Stimulated activated CD8-positive, alpha-beta memory T cell treated with anti-CD3 and anti-CD28 coated beads, Interleukin-4, amount 100 ng/mL, for 24 hours (primary cell): ENCODE results near the gene PRPH2.
A peak's percentile ranks its signal among the peaks of the same experiment; 100 is the strongest.

Source experiments
- DNase-seq: peaks from one replicate; pipeline ENCODE4 v3.0.0-alpha.2; 2020; ENCODE audit warnings: low read depth

PRPH2 gene

GRCh38 chr6:42722497-42722896 is at the start of gene PRPH2:
TSS of gene PRPH2 (minus strand) at chr6:42722597. CDS start at chr6:42722334, 263 bp downstream.
- DNase-seq: no peak

DNA sequence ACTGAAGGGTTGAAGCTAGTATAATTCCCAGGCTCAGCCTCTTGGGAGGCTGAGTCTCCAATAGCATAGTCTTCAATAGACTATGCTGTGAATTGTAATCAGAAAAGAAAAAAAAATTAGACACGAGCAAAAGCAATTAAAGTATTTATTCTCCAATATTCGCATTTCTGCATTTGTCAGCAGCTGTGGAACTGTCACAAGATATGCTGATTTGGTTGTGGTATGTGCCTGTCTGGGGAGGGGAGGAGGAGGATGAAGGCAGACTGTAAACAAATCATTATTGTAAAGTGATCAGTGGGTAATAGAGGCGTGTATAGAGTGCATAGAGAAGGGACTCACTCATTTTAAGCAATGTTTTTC is 49.3 kb upstream of the PRPH2 start:
- DNase-seq: no peak

- no peak for DNase-seq
Observed at GRCh38 chr6:42769836-42770235, 47.4 kb upstream of the PRPH2 start.

DNA sequence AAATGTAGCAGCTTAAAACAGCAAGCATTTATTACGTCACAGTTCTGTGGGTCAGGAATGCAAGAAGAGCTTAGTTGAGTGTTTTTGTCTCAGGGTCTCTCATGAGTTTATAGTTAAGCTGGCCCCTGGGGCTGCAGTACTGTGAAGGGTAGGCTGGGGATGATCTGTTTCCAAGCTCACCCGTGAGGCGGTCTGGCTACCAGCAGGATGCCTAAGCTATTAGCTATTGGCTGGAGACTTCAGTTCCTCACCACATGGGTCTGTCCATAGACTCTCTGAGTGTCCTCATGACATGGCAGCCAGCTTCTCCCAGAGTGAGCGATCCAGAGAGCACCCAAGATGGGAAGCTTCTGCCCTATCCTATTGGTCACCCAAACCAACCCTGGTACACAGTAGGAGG is 46.7 kb upstream of the PRPH2 start:
- no peak for DNase-seq

DNA sequence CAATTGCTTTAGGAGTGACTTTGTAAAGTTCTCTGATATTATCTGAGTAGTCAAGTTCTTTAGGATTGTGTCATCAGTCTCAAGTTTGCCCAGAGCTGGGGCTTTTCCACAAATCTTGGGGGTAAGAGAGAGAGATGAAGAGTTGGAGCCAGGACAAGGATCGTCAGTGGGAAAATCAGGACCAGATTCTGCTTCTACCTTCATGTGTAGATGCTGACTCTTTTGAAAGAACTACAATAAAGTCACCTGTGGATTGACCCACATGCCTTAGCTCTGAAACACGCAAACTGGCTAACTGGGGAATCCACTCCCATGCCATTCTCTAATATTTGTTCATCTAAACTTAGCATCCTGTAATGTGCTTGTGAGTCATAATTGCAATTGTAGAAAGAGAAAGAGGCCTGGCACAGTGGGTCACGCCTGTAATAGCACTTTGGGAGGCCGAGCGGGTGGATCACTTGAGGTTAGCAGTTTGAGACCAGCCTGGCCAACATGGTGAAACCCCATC is 43.8 kb upstream of the PRPH2 start:
- no peak for DNase-seq

- DNase-seq: no peak
Observed at GRCh38 chr6:42764911-42765648, 42.7 kb upstream of the PRPH2 start.

DNA sequence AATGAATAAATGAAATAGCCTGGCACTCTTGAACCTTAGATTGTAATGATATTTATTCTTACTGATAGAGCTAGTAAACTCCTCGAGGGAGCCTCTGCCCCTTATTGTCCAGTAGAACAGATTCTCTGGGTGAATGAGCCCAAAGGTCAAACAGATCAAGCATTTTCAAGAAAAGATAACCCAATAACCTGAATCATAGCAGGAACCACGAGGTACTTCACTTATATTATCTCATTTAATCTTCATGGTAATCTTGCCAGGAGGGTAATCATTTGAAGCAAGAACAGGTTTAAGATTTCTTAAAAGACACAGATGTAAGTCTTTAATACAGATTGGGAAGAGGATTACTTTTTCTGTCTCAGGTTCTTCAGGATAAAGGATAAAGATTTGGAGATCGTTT is 40.6 kb upstream of the PRPH2 start:
- no peak for DNase-seq

- no peak for DNase-seq
Observed at GRCh38 chr6:42762426-42762859, 40.0 kb upstream of the PRPH2 start.

GRCh38 chr6:42761287-42762067 is 39.1 kb upstream of the PRPH2 start:
- DNase-seq: no peak

DNA sequence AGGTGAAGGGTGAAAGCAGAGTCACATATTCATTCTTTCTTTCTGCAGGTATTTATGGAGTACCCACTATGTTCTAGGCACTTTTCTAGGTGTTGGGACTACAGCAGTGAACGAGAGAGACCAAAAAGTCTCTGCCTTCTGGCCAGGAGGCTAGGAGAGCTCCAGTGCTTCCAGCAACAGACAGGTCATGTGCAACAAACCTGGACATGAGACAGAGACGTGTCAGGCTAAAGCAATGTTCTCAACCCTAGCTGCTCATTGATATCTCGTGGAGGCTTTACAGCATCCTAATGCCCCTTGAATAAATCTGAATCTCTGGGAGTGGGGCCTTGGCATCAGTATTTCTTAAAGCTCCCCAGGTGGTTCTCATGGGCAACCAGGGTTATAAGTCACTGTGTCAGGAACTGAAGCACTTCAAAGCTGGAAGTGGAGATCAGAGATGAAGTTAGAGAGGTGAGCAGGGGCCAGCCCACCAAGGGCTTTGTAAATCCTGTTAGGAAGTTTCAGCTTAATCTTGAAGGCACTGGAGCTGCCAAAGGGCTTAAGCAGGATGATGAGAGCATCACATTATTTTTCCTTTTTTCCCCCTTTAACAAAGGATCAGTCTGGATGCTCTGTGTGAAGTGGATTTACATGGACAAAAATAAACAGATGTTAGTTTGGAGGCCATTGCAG is 36.5 kb upstream of the PRPH2 start:
- no peak for DNase-seq

DNA sequence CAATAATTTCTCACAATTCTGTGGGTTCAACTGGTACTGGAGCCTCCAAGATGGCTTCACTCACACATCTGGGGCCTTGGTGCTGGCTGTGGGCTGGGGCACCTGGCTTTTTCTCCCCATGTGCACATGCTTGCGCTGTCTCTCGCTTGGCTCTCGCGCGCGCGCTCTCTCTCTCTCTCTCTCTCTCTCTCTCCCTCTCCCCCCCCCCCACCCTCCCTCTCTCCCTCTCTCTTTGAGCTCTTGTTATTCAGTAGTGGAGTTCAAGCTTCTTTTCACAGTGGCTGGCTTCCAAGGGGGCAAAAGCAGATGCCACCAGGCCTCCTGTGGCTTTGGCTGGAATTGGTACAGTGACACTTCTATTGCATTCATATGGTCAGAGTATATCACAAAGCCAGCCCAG is 34.3 kb upstream of the PRPH2 start:
- no peak for DNase-seq

GRCh38 chr6:42754759-42755158 is 32.4 kb upstream of the PRPH2 start:
- DNase-seq: no peak

- no peak for DNase-seq
Observed at GRCh38 chr6:42751055-42751454, 28.7 kb upstream of the PRPH2 start.

DNA sequence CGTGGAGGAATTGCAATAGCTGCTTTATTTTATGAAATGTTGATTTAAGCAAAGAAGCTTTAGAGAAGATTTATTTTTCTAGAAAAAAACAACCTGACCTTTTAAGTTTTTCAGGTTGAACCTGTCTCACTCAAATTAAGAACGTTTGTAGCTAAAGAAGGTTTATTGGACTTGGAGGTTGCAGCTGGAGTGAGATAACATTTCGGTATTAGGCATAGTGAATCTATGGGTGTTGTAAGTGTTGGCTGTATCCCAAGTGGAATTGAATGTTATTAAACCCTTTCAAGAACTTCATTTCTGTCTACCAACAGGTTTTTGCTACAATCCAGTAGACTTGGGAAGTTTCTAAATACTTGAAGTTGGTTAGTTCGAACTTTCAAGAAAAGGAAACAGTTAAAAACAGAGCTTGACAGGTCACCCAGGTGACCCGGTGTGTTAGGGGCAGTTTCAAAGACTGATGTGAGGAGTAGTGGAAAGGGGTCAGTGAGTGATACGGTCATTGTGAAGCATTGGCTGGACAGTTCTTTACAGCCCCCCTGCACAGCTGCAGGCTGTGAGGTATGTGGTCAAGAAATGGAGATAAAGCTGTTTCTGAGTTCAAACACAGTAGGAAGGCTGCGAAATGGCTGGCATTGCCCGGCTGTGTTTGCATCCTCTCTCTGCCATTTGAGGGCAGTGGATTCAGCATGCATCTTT is 26.0 kb upstream of the PRPH2 start:
- no peak for DNase-seq

- peak; percentile 73 for DNase-seq
Observed at GRCh38 chr6:42746463-42747391, 24.3 kb upstream of the PRPH2 start.

- peak; percentile 84 for DNase-seq
Observed at GRCh38 chr6:42745640-42746462, 23.5 kb upstream of the PRPH2 start, which contains the start of gene TBCC. TSS of gene TBCC (minus strand) at chr6:42746103. CDS start at chr6:42746073, 30 bp downstream.

DNA sequence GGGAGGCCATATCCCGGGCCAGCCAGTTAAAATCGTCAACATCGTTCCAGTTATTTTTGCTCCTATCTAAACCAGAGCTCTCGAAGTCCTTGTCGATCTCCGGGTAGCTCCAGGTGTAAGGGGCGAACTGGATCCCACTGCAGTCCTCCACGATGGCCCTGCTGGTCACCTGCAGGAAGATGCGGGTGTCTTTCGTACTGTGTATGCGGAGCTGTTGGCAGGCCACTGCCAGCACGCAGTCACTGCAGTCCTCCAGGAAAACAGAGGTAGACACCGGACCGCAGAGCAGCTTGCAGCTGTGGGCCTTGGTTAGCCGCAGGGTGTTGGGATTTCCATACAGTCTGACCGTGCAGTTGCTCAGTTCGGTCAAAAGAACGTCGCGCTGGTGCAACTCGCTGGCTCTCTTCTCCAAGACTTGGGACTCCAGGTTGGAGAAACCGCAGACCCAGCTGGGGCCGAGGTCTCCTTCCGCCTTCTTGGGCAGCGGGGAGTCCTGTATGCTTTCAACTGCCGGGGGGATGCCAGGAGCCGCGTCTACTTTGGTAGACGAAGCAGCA is 22.8 kb upstream of the PRPH2 start:
- peak; percentile 25 for DNase-seq

DNA sequence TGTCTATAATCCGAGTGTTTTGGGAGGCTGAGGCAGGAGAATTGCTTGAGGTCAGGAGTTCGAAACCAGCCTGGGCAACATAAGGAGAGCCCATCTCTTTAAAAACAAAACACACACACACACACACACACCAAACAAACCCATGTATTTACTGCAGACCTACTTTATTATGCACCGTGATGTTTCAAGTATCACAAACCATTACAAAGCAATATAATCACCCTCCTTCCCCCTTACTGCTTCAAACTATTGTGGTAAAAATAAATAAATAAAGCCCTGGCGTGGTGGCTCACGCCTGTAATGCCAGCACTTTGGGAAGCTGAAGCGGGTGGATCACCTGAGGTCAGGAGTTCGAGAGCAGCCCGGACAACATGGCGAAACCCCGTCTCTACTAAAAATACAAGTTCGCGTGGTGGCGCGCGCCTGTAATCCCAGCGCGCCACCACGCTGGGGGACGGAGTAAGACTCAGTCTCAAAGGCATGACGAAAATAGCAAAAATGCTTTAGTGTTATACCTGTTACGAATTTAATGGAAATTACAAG is 22.0 kb upstream of the PRPH2 start:
- no peak for DNase-seq

DNA sequence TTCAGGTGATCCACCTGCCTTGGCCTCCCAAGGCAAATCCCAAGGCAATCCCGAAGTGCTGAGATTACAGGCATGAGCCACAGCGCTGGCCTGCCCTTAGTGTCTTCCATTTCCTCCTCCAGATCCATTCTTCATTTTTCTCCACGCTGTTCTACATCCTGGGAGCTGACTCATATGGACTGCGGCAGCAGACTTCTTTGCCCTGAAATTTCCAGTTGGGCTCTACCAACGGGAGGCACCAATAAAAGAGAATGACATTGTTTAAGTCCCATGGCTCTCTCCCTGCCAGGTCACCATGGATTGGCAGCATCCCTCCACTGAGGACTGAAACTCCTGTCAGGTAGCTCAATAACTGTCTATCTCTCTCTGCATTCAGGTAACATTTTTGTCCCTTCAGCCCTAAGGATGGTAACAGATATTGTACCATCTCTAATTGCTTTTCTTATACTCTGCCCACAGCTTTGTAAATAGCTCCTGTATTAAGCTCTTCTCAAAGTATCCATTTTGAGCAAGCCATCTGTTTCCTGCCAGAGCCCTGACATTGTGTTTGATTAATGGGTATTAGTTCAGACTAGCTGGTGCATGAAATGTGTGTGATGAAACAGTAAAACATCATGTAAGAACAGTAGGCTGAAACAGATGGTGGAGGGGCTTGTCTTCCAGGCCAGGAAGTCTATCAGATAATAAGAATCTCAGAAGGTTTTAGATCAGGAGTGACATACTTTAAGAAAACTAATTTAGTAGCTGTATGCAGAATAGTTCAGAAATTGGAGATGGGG is 19.9 kb upstream of the PRPH2 start:
- no peak for DNase-seq
